GM21529 (cell line): ENCODE data around the gene DELE1.

ENCODE experiments used
- ATAC-seq: cut with Tn5 transposase; IDR thresholded peaks from one replicate; pipeline ENCODE4 v1.9.1; 2021; ENCODE audit not compliant: unreplicated experiment

The DELE1 gene

GRCh38 chr5:141954194-141954593, 30.5 kb downstream of the DELE1 start:
- ATAC-seq, result no peak

- ATAC-seq, result no peak
Observed at GRCh38 chr5:141957367-141957996, 33.8 kb downstream of the DELE1 start.

DNA sequence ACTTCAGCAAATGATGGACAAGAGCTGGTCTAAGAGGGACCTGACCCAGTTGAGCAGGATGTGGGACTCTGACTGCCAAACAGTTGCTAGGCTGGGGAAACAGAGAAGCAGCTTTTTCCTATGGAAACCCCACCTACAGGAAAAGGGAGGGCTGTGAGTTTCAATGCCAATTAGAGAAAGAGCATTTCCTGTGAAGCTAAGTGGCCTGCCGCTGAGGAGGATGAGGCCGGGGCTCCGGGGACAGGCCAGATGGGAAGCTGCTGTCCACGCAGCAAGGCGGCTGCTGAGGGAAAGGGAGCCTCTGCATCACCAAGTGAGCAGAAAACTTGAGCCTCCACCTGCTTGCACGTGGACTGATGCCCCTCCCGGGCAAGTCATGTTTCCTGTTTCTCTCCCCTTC, 34.4 kb downstream of the DELE1 start, which contains the start of gene PCDH12:
Gene PCDH12 (minus strand): TSS at position 90 of the 400 bp plus-strand sequence. CDS start 351 bp downstream, outside the sequence.
- no peak for ATAC-seq

- ATAC-seq, result no peak
Observed at GRCh38 chr5:141958546-141959172, 35.0 kb downstream of the DELE1 start.

DNA sequence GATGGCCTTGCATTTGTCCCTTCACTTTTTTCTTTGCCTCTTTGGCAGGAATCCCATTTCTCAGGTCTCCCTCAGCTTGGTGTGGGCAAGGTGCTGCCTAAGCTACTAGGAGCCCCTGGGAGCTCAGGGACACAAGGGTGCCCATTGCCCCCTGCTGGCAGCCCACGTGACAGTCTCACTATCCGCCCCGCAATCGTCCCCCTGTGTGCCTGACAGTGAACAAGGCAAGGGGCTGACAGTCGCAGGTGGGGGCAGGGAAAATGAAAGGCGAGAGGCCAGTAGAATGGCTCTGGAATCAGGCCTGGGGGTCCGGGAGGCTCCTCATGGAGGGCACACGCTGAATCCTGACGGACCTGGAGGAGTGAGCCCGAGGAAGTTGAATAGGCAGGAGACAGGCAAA, 36.3 kb downstream of the DELE1 start:
- no peak for ATAC-seq

DNA sequence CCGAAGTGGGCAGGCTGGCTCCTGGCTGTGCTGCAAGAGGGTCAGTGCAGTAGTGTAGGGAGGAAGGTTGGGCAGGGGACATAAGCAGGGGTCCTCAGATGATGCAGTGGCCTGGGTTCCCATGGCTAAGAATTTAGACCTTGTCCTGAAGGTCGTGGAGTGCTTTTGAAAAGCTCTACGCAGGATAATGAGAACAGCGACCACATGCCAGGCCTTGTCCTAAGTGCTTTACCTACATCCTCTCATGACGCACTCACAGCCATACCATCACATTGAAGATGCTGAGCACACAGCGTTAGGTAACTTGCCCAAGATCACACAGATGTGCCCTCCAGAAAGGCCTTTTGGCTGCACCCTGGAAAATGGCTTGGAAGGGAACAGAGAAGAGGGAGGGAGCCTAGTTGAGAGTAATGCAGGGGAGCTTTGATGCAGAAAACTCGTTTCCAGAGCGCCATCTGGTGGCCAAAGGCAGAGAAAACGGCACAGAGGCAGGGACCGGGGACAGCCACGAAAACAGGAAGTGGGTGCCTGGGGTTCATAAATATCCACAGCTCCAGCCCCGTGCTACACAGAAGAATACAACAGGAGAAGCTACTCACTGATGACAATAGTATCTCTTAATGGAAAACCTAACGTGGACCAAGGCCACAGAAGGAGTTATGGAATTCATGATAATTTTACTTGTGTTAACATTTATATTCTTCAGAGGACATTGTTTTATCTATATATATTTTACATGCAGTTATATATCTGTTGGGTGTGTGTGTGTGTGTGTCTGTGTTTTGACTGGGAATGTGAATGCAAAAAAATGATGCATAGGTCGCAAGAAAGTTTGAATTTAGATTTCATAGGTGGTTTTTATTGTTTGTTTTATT, 37.0 kb downstream of the DELE1 start:
- ATAC-seq, result peak; percentile 97

GRCh38 chr5:141961466-141961865, 37.8 kb downstream of the DELE1 start:
- ATAC-seq, result no peak

- ATAC-seq, result no peak
Observed at GRCh38 chr5:141963701-141964100, 40.0 kb downstream of the DELE1 start.

- ATAC-seq, result no peak
Observed at GRCh38 chr5:141965071-141965470, 41.4 kb downstream of the DELE1 start.

DNA sequence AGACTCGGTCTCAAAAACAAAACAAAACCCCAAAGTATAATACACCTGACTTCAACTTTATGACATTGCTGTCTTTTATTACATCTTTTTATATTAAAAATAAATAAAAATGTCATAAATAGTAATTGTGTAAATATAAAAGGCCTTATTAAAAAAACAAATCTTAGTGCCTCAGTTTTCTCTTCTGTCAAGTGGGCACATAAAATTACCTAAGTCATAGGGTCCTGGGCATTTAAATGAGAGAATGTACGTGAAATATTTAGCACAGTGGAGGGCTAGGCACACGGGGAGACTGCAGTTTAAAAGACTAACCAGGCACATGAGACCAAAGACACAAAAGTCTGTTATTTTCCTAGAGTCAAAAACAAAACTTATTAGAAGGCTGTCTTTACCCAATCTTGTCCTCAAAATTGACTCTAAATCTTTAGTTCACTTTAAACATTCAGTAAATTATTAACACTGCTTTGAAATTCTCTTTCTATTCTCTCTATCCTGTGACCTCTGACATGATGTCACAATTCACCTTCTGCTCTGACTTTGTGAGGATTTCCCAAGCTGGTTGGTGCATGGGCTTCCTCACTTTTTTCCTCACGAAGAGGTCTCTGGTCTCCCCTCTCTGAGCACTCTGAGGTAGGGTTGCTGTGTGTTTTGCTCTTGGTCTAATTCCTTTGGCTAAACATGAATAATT, 42.7 kb downstream of the DELE1 start:
- no peak for ATAC-seq

- no peak for ATAC-seq
Observed at GRCh38 chr5:141966963-141967333, 43.3 kb downstream of the DELE1 start.

GRCh38 chr5:141968914-141969608, 45.4 kb downstream of the DELE1 start, which contains the start of gene RNF14:
Gene RNF14, plus strand, starts transcription at chr5:141969105. Its CDS starts 4,484 bp downstream, at chr5:141973589.
- peak; percentile 90 for ATAC-seq

GRCh38 chr5:141969783-141970771, 46.4 kb downstream of the DELE1 start:
- ATAC-seq, result peak; percentile 60

GRCh38 chr5:141973871-141974595, 50.4 kb downstream of the DELE1 start:
- no peak for ATAC-seq

GRCh38 chr5:141976176-141976575, 52.5 kb downstream of the DELE1 start:
- ATAC-seq, result no peak

DNA sequence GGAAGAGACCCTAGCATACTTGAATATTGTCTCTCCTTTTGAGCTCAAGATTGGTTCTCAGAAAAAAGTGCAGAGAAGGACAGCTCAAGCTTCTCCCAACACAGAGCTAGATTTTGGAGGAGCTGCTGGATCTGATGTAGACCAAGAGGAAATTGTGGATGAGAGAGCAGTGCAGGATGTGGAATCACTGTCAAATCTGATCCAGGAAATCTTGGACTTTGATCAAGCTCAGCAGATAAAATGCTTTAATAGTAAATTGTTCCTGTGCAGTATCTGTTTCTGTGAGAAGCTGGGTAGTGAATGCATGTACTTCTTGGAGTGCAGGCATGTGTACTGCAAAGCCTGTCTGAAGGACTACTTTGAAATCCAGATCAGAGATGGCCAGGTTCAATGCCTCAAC, 54.7 kb downstream of the DELE1 start:
- ATAC-seq, result no peak

GRCh38 chr5:141982626-141983025, 59.0 kb downstream of the DELE1 start:
- ATAC-seq, result no peak

DNA sequence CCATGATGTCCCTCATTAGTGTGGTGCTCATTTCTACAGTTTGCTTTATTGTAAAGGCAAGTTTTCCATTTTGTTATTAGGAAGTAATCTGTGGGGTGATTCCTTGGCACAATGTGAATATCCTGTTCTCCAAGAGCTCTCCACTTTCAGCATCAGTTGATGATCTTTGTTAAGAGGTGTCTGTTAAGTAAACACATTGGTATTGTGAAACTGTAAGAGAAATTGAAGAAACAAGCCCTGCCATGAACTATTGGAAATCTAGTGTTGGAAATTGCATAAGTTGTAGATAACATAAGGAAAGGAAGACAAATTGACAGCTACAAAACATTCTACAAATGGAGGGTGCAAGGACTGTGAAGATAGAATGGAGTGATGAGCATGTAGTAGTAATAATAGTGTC, 62.4 kb downstream of the DELE1 start:
- no peak for ATAC-seq

DNA sequence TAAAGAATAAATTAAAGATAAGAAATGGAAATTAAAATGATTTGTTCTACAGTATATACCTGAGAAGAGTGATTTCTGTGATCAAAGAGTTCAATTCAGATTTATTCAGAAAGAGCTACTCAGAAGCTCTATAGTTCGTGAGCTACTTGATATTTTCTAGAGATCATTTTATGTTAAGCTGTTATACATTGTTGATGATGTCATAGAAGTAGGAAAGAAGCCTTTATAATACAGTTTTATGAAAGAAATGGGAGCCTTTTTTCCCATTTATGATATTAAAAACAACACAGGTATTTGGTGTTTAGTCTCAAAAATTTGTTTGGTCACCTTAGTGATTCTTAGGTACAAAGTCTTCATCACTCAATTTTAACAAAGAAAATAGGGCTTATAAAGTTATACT, 66.0 kb downstream of the DELE1 start:
- no peak for ATAC-seq
